Effector memory CD4-positive, alpha-beta T cell (primary cell): Measurements from ENCODE around the gene NKX2-3.

Experiments used
- DNase-seq, 3 donors: peaks; one replicate each; pipeline ENCODE4 v3.0.0-alpha.2; 2020
- H3K27ac ChIP-seq: 2 replicates; pipeline ENCODE4 v1.7.0; 2013; ENCODE audit warnings: mild to moderate bottlenecking, low read length, moderate library complexity; ENCODE audit not compliant: insufficient read depth, poor library complexity, severe bottlenecking
- H3K27me3 ChIP-seq: replicated peaks from 2 replicates; pipeline ENCODE4 v1.7.0; 2013; ENCODE audit warnings: mild to moderate bottlenecking, low read length; ENCODE audit not compliant: insufficient read depth, control insufficient read depth, poor library complexity, severe bottlenecking
- H3K36me3 ChIP-seq: 2 replicates; pipeline ENCODE4 v1.7.0; 2013; ENCODE audit warnings: mild to moderate bottlenecking, low read length, moderate library complexity; ENCODE audit not compliant: control insufficient read depth, insufficient read depth
- H3K4me1 ChIP-seq: 2 replicates; pipeline ENCODE4 v1.7.0; 2013; ENCODE audit warnings: low read length, mild to moderate bottlenecking; ENCODE audit not compliant: control insufficient read depth, insufficient read depth, poor library complexity, severe bottlenecking
- H3K4me3 ChIP-seq: 2 replicates; pipeline ENCODE4 v1.7.0; 2013; ENCODE audit warnings: low read length, low read depth, mild to moderate bottlenecking; ENCODE audit not compliant: insufficient read depth, poor library complexity, severe bottlenecking
- H3K9me3 ChIP-seq: 2 replicates; pipeline ENCODE4 v1.7.0; 2013; ENCODE audit warnings: mild to moderate bottlenecking, low read length, moderate library complexity; ENCODE audit not compliant: control insufficient read depth

The NKX2-3 gene

DNA sequence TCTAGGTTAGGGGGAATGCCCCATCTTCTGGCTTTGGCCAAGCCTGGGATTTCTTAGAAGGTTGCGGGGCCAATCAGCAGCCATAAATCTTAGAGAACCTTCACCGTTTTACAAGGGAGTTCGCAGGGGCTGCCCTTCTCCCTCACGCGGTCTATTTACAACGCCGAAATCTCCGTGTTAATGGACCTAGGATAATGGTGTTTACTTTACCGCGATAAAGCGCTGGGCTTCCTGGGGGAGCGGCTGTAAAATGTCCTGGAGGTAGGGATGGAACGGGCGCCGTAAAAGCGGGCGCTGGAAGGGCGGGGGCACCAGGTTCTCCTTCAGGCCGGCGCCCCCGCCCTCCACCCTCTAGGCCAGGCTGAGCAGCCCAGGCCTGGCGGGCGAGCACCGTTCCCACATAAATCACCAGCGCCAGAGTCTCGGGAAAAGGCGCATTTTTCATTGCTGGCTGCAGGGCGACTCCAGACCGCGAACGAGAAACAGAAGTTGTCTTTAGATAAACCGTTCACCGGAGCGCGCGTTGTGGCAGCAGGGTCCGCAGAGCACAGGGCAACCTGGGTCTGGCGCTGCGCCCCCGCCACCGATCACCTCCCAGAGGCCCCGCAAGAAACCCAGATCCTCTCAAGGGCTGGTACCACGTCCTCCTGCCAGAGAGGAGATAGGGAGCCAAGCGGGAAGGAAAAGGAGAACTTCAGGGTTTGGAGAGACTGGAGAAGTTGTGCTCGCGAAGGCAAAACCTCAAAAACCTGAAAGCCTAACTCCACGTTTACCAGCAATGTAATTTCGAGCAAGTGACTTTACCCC lies 12.5 kb upstream of the NKX2-3 start:
- H3K36me3 ChIP-seq, result no peaks in the 10 kb centered on the region
- no peak overlapping the region for H3K4me3 ChIP-seq
- no peaks in the 10 kb centered on the region for H3K9me3 ChIP-seq
- no peak overlapping the region for H3K27ac ChIP-seq
- DNase-seq, result no peak
- no peaks in the 10 kb centered on the region for H3K4me1 ChIP-seq
- H3K27me3 ChIP-seq, result peaks cover 15% of the 10 kb centered on the region

DNA sequence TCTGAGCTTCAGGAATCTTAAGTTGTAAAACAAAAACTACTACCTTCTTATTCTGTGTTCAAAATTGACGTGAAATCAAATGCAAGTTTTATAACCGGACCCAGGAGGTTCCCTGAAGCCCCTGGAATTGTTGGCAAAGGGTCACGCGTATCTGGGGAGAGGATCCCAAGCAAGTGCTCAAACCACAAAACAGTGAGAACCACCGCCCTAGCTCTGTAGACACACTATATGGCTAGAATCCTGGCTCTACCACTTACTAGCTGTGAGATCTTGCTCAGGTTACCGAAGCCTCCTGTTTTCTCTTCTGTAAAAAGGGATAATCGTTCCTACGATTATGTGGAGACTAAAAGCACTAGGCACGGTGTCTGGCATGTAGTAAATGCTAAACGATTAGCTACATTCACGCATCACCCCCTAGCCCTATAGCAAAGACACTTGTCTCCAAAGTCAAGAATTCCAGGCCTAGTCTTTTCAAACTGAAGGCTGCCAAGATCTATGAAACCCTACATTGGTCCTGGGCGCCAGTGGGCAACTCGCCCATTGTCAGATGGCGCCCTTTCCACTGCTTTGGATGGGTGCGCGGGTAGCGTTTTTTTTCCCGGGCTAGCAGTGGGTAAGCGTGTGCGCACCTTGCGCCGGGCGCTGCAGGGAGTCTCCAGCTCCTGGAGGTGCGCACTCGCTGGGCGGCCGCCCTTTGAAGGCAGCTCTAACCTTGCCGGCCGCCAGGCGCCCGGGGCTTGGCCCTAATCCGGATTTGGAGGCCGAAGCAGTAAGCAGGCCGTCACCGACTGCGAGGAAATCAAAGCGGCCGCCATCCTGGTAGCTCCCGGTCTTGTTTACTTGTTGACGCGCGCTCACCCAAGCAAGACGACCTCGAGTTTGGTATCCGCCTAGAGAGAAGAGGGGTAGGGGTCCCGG lies 11.6 kb upstream of the NKX2-3 start:
- Histone ChIP-seq H3K36me3 (no peaks in the 10 kb centered on the region), H3K4me1 (no peaks in the 10 kb centered on the region), H3K4me3 (no peak overlapping the region), H3K9me3 (no peaks in the 10 kb centered on the region), H3K27ac (no peak overlapping the region), H3K27me3 (peaks cover 15% of the 10 kb centered on the region)
- DNase-seq, result no peak

DNA sequence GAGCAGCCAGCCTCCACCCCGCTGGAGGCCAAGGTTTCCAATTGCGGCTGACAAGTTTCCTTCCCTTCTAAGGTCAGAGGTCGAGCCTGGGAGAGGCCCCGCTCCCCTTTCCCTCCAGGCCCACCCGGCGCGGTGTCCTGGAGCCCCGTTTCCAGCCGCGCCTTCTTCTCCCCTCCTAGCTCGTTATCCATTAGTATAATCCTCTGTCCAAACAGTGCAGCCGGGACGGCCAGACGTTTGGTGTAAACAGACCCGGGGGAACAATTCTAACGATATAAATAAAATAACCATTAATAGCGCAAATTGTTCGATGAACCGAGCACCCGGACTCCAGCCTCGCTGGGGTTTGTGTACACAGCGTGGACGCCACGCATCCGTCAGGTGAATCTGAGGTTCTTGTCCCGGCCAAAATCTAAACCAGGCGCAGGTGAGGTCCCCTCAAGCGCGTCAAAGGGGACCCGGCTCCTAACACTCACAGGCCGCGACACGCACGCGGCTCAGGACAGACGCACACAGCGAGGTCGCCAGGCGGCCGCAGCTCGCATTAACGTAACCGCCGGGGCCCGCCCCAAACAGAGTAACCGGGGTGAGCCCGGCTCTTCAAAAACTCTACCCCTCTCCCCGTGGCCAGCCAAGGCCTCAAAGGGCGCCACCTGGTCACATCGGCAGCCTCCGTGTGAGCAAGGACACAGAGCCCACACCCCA lies 10.8 kb upstream of the NKX2-3 start:
- H3K27ac ChIP-seq, result no peak overlapping the region
- H3K4me1 ChIP-seq, result no peaks in the 10 kb centered on the region
- H3K27me3 ChIP-seq, result peaks cover 20% of the 10 kb centered on the region
- H3K36me3 ChIP-seq, result no peaks in the 10 kb centered on the region
- no peaks in the 10 kb centered on the region for H3K9me3 ChIP-seq
- DNase-seq, result no peak
- no peak overlapping the region for H3K4me3 ChIP-seq

DNA sequence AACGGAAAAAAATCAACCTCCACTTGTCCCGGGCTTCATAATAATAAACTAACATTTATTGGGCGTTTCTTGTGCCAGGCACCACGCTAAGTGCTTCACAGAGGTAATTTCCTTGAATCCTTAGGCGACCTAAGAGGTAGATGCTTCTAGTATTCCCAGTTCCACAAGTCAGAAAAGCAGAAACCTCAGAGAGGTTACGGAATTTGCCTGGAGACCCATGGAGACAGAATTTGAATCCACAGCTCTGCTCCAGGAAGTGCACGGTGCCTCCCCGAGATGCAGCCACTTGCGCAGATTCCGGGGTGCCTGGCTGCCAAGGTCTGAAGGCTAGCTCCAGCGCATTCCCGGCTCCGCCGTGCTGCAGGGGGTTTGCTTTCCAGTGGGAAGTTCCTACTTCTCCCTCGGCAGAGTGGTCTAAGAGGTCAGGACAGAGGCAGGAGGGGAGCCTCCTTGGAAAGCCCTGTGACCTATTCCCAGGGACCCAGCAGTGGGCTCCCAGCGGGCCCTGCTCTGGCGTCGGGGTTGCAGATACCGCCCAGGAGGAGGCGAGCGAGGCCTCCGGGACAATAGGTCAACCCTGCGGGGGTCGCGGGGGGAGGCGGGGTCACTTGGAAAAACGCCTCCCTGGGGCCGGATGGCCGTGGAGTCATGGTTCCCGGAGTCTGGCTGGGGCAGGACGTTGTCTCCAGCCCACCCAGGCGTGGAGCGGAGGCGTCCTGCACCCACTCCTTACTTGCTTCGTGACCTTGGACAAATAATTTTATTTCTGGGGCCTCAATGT lies 10.1 kb upstream of the NKX2-3 start:
- peaks cover 20% of the 10 kb centered on the region for H3K27me3 ChIP-seq
- no peaks in the 10 kb centered on the region for H3K4me1 ChIP-seq
- no peak for DNase-seq
- no peak overlapping the region for H3K27ac ChIP-seq
- H3K9me3 ChIP-seq, result no peaks in the 10 kb centered on the region
- H3K36me3 ChIP-seq, result no peaks in the 10 kb centered on the region
- no peak overlapping the region for H3K4me3 ChIP-seq

DNA sequence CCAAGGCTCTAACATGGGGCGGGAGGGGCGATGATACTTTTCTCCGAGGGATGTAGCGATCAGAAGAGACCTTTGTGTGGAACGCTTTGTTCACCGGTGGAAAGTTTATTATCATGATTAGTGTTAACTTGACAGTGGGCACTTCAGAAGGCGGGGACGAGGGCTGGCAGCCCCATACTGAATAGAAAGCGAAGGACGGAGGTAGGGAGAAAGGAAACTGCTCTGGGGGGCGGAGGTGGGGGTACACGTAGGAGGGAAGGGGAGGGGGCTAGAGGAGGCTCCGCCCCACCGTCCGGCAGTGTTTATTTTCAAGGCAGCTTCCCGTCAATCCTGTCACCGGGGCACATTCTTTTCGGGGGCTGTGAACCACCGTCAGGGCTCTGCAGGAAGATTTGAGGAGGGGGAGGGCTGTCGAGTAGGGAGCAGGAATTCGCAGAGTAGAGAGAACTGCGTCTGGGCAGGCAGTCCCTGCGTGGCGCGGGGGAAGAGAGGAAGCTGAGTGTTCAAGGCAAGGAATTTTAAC lies 9.4 kb upstream of the NKX2-3 start:
- Histone ChIP-seq H3K36me3 (no peaks in the 10 kb centered on the region), H3K27ac (no peak overlapping the region), H3K4me3 (no peak overlapping the region), H3K27me3 (peaks cover 25% of the 10 kb centered on the region), H3K4me1 (no peaks in the 10 kb centered on the region), H3K9me3 (no peaks in the 10 kb centered on the region)
- DNase-seq, result no peak

DNA sequence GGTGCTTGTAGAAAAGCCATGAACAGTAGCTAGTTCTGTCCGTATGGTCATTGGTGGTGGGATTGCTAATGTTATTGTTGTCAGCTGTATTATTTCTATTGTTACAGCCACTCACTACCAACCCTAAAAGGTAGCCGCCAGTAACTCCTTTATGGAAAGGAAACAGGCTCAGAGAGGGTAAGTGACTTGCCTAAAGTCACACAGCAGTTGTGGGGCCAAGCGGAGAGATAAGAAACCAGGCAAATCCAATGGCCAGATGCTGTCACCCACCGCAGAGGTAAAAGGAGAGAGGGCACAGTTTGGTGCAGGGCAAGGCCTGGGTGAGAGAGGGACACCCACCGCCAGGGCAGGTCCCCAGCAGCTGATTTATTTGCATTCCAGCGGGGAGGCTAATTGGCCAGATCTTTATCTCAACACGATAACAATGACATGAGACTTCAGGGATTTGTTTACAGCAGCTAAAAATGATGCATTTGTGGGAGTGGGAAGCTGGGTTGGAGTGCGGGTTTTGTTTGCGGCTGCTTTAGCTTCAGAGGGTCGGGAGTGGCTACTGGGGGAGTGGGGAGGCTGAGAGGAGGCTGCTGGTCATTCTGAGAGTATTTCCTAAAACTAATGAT lies 8.6 kb upstream of the NKX2-3 start:
- no peak overlapping the region for H3K27ac ChIP-seq
- H3K4me3 ChIP-seq, result no peak overlapping the region
- no peaks in the 10 kb centered on the region for H3K4me1 ChIP-seq
- H3K9me3 ChIP-seq, result no peaks in the 10 kb centered on the region
- DNase-seq, result no peak
- H3K27me3 ChIP-seq, result peaks cover 27% of the 10 kb centered on the region
- no peaks in the 10 kb centered on the region for H3K36me3 ChIP-seq

DNA sequence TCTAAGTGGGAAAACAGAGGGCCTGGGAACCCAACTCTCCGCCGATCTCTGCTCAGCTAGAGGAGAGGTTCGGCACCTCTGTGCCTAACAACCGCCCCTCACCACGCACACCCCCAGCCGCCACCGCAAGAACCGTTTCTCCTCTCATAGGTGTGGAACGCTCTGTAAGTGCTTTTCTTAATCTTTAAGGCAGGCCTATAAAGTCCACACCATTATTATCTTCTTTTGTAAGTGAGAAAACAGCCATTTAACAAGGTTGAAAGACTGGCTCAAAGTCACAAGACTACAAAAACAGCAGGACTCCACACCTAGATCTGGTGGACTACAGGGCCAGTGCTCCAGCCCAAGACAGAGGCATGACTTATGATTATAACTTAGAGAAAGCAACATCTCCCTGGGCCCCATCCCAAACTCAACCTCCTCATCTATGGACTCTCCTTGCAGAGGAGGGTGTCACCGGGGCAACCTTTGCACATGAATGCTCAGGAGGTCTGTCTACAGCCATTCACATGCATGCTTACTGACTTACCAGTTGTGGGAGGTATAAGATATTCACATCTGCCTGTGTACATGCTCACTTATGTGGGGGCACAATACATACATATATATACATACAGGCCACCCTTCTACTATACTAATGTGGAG lies 7.9 kb upstream of the NKX2-3 start:
- DNase-seq, result no peak
- Histone ChIP-seq H3K27me3 (peaks cover 26% of the 10 kb centered on the region), H3K27ac (no peak overlapping the region), H3K4me3 (no peak overlapping the region), H3K9me3 (no peaks in the 10 kb centered on the region), H3K36me3 (no peaks in the 10 kb centered on the region), H3K4me1 (no peaks in the 10 kb centered on the region)

DNA sequence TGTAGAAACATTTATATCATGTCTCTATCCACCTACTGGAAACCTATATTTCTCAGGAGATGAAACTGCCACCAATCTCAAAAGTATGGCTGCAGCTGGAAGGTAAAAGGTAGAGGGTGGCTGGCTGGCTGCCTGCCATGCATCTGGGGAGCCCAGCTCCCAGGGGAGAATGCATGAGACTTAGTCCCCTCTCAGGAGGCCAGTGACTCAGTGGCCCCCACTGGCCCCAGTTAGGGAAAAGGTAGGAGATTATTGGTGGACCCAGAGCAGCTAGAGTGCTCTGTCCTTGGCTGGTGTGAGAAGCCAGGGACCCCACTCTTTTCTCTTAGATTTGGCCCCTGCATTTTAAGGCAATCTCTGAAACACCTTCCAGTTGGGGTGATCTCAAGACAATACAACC lies 6.8 kb upstream of the NKX2-3 start:
- no peaks in the 10 kb centered on the region for H3K4me1 ChIP-seq
- H3K4me3 ChIP-seq, result no peak overlapping the region
- peaks cover 34% of the 10 kb centered on the region for H3K27me3 ChIP-seq
- H3K36me3 ChIP-seq, result no peaks in the 10 kb centered on the region
- DNase-seq, result no peak
- no peaks in the 10 kb centered on the region for H3K9me3 ChIP-seq
- H3K27ac ChIP-seq, result no peak overlapping the region
